K562 (cell line): ENCODE measurements around the gene NFYC. TPM values are rescaled to one million over a fixed set of nuclear protein-coding genes. Genes with fewer than 3 reads are reported as not detected.

ENCODE experiments used
- C11orf30 ChIP-seq: fragments of 450-650 bp; IDR thresholded peaks from 2 replicates; pipeline ENCODE4 v1.6.1; 2016; ENCODE audit warnings: low read depth, mild to moderate bottlenecking
- CBX3 ChIP-seq, 2 experiments: IDR thresholded peaks; 1 replicate in 1 of 2; 2 replicates in 1 of 2; pipeline ENCODE4 v1.6.1; 2012; ENCODE audit warnings: inconsistent platforms in 2 of 2, low read length in 2 of 2, borderline replicate concordance in 1 of 2, control low read depth in 1 of 2
- GABPA ChIP-seq: fragments of 200-800 bp; sonication (Bioruptor generic); conservative IDR thresholded peaks from 2 replicates; pipeline ENCODE4 v1.6.1; 2016; ENCODE audit warnings: low read depth, missing genetic modification characterization, missing compliant biosample characterization
- KDM2B ChIP-seq: fragments of 250-450 bp; sonication (Bioruptor Pico); IDR thresholded peaks from 2 replicates; pipeline ENCODE4 v1.8.0; 2021; ENCODE audit warnings: mild to moderate bottlenecking, moderate library complexity
- KHSRP ChIP-seq: fragments of 450-650 bp; IDR thresholded peaks from 2 replicates; pipeline ENCODE4 v1.6.1; 2017
- MAX ChIP-seq: sonication (generic); formaldehyde crosslinking; IDR thresholded peaks from 2 replicates; pipeline ENCODE4 v1.9.0; 2022; ENCODE audit warnings: mild to moderate bottlenecking, missing genetic modification reagents
- PATZ1 ChIP-seq: fragments of 250-450 bp; sonication (Bioruptor Pico); IDR thresholded peaks from 2 replicates; pipeline ENCODE4 v1.5.0; 2020; ENCODE audit warnings: mild to moderate bottlenecking, borderline replicate concordance
- PHB2 ChIP-seq: fragments of 450-650 bp; IDR thresholded peaks from 2 replicates; pipeline ENCODE4 v1.6.1; 2017; ENCODE audit warnings: low read depth
- SRF ChIP-seq, 2 experiments: fragments of 250-450, 450-650 bp in 1 of 2; sonication (Bioruptor Pico) in 1 of 2; sonication (generic) in 1 of 2; formaldehyde crosslinking; IDR thresholded peaks; 2 replicates each; pipeline versions ENCODE4 v1.5.0 to v1.5.1; 2020 to 2022; ENCODE audit warnings: mild to moderate bottlenecking in 1 of 2, missing genetic modification reagents in 1 of 2
- ZFPM2 ChIP-seq: fragments of 250-450 bp; sonication (Bioruptor Pico); IDR thresholded peaks from 2 replicates; pipeline ENCODE4 v1.5.1; 2022; ENCODE audit warnings: mild to moderate bottlenecking
- polyA plus RNA-seq, 8 experiments: library from polyadenylated mRNA; depleted of rRNA in 4 of 8; stranded (reverse) in 5 of 8; unstranded in 3 of 8; fragments of >200 nt; fragmentation: Nextera tagmentation in 2 of 8; fragmentation: Illumina TruSeq in 1 of 8; extraction: Ambion mirVana in 2 of 8; extraction: Trizol in 1 of 8; gene quantifications; 2 replicates each; pipeline versions ENCODE4 v1.2.1 to v1.2.3, GENCODE V29; 2011 to 2014; ENCODE audit warnings: inconsistent platforms in 1 of 8, missing spikeins in 1 of 8
- total RNA-seq, 7 experiments: library from RNA; depleted of rRNA in 6 of 7; stranded (reverse); fragments of >200 nt in 6 of 7; fragmentation: Illumina TruSeq in 2 of 7; extraction: Trizol in 2 of 7; gene quantifications; 2 replicates each; pipeline versions ENCODE4 v1.2.1 to v1.2.3, GENCODE V29; 2011 to 2021; ENCODE audit warnings: low replicate concordance in 1 of 7
- TF ChIP-seq, protein P1 (sequence below): fragments of 450-650 bp; IDR thresholded peaks from 2 replicates; pipeline ENCODE4 v1.6.1; 2018; ENCODE audit warnings: mild to moderate bottlenecking, low read depth; ENCODE audit not compliant: partially characterized antibody

NFYC gene
- total and polyA plus RNA-seq, 9 of the 15 experiments (the other 6 are each of a cell fraction or from before 2014, with no cell fraction given): 4.8 to 59.8 (median 41.1) TPM

GRCh38 chr1:40776236-40777072 lies 85.0 kb downstream of the NFYC start (continued):
- TF ChIP-seq PATZ1: no peak
- no peak for TF ChIP-seq GABPA (tag)
- peak in 1 of 2 experiments; percentile 95; a peak in 2 of 3 replicates for TF ChIP-seq CBX3 (IDR thresholded peaks at IDR 0.05; ENCODE audit: borderline replicate concordance in 1 of 2, low read length in 2 of 2)
- TF ChIP-seq, protein P1, sequence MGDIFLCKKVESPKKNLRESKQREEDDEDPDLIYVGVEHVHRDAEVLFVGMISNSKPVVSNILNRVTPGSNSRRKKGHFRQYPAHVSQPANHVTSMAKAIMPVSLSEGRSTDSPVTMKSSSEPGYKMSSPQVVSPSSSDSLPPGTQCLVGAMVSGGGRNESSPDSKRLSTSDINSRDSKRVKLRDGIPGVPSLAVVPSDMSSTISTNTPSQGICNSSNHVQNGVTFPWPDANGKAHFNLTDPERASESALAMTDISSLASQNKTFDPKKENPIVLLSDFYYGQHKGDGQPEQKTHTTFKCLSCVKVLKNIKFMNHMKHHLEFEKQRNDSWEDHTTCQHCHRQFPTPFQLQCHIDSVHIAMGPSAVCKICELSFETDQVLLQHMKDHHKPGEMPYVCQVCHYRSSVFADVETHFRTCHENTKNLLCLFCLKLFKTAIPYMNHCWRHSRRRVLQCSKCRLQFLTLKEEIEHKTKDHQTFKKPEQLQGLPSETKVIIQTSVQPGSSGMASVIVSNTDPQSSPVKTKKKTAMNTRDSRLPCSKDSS: peak; percentile 46
- TF ChIP-seq C11orf30: no peak
- TF ChIP-seq MAX: peak; percentile 20; the same call in 1 of the 2 replicates
- no peak for TF ChIP-seq ZFPM2 (CRISPR knock-in tag)
- no peak for TF ChIP-seq KDM2B (CRISPR knock-in tag)
- no peak for TF ChIP-seq KHSRP
- no peak for TF ChIP-seq SRF (CRISPR knock-in tag; IDR thresholded peaks at IDR 0.05)
- TF ChIP-seq PHB2: no peak
